Gastrocnemius medialis (tissue), 4 donors: Measurements from ENCODE around the gene DAPP1. TPM values are rescaled to one million over a fixed set of nuclear protein-coding genes. Genes with fewer than 3 reads are reported as not detected.

Source experiments
- ATAC-seq, 2 donors: fragments of 150-250 bp; one replicate each; pipeline ENCODE4 v1.9.1; 2016
- DNase-seq, 2 donors: peaks; one replicate each; pipeline ENCODE4 v3.0.0-alpha.2; 2019
- H3K27ac ChIP-seq, 4 donors: fragments of 200-600 bp; sonication (generic); 1 replicate in 1 of 4; 2 replicates in 3 of 4; pipeline ENCODE4 v1.5.1; 2016 to 2018; ENCODE audit warnings: mild to moderate bottlenecking in 2 of 4, moderate library complexity in 1 of 4
- H3K27me3 ChIP-seq, 3 donors: fragments of 200-600 bp; sonication (generic) in 2 of 3; 1 replicate in 1 of 3; 2 replicates in 2 of 3; pipeline versions ENCODE4 v1.5.1 to v1.6.0; 2016 to 2019; ENCODE audit warnings: mild to moderate bottlenecking in 1 of 3, moderate library complexity in 1 of 3
- H3K36me3 ChIP-seq, 2 donors: fragments of 200-600 bp; sonication (generic) in 1 of 2; one replicate each; pipeline ENCODE4 v1.5.1; 2017 to 2018
- H3K4me1 ChIP-seq, 2 donors: fragments of 200-600 bp; sonication (generic) in 1 of 2; one replicate each; pipeline ENCODE4 v1.5.1; 2016 to 2017; ENCODE audit warnings: mild to moderate bottlenecking in 2 of 2
- H3K4me3 ChIP-seq, 4 donors: fragments of 200-600 bp; sonication (generic) in 3 of 4; 1 replicate in 1 of 4; 2 replicates in 3 of 4; pipeline ENCODE4 v1.5.1; 2016 to 2019; ENCODE audit warnings: mild to moderate bottlenecking in 2 of 4
- H3K9me3 ChIP-seq, 3 donors: fragments of 200-600 bp; sonication (generic) in 2 of 3; 1 replicate in 1 of 3; 2 replicates in 2 of 3; pipeline ENCODE4 v1.5.1; 2016 to 2019
- POLR2A ChIP-seq, 2 donors: fragments of 450-650 bp; IDR thresholded peaks; one replicate each; pipeline ENCODE4 v1.6.1; 2017; ENCODE audit warnings: antibody characterized with exemption in 2 of 2, mild to moderate bottlenecking in 2 of 2, moderate library complexity in 2 of 2
- in situ Hi-C, 4 donors: fragments of 200-750 bp; cut with MboI; loops; one replicate each; pipeline versions ENCODE4 v1.15.0 to v1.8.0; 2017; ENCODE audit warnings: low sequenced_read_pairs in 4 of 4
- intact Hi-C: fragments of 100-400 bp; cut with DNase I; formaldehyde crosslinking; loops from one replicate; pipeline ENCODE4 v1.15.1; 2023; ENCODE audit warnings: low total_unique reads
- total RNA-seq, 4 donors: library from RNA; depleted of rRNA; stranded (reverse); fragments of >200 nt; gene quantifications; one replicate each; pipeline versions ENCODE4 v1.1.0 to v1.2.3, GENCODE V29; 2016
- TF ChIP-seq, protein P1 (sequence below), 5 experiments: fragments of 450-650 bp in 3 of 5; fragments of 200-600 bp in 2 of 5; sonication (generic) in 2 of 5; IDR thresholded peaks in 4 of 5; conservative IDR thresholded peaks in 1 of 5; 1 replicate in 4 of 5; 2 replicates in 1 of 5; pipeline ENCODE4 v1.5.1; 2016 to 2019; ENCODE audit warnings: antibody characterized with exemption in 5 of 5, mild to moderate bottlenecking in 3 of 5, moderate library complexity in 3 of 5

The DAPP1 gene
- total RNA-seq, 4 donors from 2014 or later: 0.15 to 1.3 (median 0.72) TPM

DNA sequence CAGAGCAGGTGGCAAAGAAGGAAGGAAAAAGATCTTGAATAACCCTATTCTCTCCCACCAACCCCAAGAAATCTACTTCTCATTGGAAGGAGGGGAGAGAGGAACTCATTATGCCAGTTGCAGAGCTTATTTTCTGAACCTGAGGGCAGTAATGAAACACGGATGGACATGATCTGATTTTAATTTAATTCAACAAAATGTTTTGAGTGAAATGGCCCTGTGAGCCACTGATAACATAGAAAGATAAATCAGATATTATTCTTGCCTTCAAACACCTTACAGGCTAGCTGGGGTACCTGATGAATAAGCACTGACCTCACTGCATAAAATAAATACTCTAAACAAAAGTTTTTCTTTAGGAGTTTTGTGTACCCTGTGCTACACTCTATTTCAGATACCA lies 30.3 kb downstream of the DAPP1 start:
- intact Hi-C loops: no loop called here
- Histone ChIP-seq H3K27ac (no peak overlapping the region), H3K9me3 (no peaks in the 10 kb centered on the region), H3K27me3 (no peaks in the 10 kb centered on the region), H3K4me3 (no peak overlapping the region), H3K4me1 (no peaks in the 10 kb centered on the region), H3K36me3 (no peaks in the 10 kb centered on the region)
- in situ Hi-C loops: no loop called here
- ATAC-seq (no peak), DNase-seq (no peak)
- TF ChIP-seq, protein P1, sequence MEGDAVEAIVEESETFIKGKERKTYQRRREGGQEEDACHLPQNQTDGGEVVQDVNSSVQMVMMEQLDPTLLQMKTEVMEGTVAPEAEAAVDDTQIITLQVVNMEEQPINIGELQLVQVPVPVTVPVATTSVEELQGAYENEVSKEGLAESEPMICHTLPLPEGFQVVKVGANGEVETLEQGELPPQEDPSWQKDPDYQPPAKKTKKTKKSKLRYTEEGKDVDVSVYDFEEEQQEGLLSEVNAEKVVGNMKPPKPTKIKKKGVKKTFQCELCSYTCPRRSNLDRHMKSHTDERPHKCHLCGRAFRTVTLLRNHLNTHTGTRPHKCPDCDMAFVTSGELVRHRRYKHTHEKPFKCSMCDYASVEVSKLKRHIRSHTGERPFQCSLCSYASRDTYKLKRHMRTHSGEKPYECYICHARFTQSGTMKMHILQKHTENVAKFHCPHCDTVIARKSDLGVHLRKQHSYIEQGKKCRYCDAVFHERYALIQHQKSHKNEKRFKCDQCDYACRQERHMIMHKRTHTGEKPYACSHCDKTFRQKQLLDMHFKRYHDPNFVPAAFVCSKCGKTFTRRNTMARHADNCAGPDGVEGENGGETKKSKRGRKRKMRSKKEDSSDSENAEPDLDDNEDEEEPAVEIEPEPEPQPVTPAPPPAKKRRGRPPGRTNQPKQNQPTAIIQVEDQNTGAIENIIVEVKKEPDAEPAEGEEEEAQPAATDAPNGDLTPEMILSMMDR (IDR thresholded peaks at IDR 0.05 in 4 of 5, conservative IDR thresholded peaks at IDR 0.05 in 1 of 5): no peak
- no peak for TF ChIP-seq POLR2A (IDR thresholded peaks at IDR 0.05)

GRCh38 chr4:99847362-99847976 lies 30.8 kb downstream of the DAPP1 start:
- Histone ChIP-seq H3K4me3 (no peak overlapping the region), H3K27me3 (no peaks in the 10 kb centered on the region), H3K4me1 (no peaks in the 10 kb centered on the region), H3K36me3 (no peaks in the 10 kb centered on the region), H3K9me3 (no peaks in the 10 kb centered on the region), H3K27ac (no peak overlapping the region)
- DNase-seq (no peak), ATAC-seq (no peak)
- intact Hi-C loops (no loop called here), in situ Hi-C loops (no loop called here)
- TF ChIP-seq, protein P1 (IDR thresholded peaks at IDR 0.05 in 4 of 5, conservative IDR thresholded peaks at IDR 0.05 in 1 of 5): no peak
- no peak for TF ChIP-seq POLR2A (IDR thresholded peaks at IDR 0.05)

GRCh38 chr4:99848591-99849001 lies 32.0 kb downstream of the DAPP1 start:
- H3K27me3 ChIP-seq: no peaks in the 10 kb centered on the region
- H3K9me3 ChIP-seq: no peaks in the 10 kb centered on the region
- in situ Hi-C loops: no loop called here
- H3K27ac ChIP-seq: no peak overlapping the region
- intact Hi-C loops: no loop called here
- ATAC-seq (no peak), DNase-seq (no peak)
- no peaks in the 10 kb centered on the region for H3K4me1 ChIP-seq
- H3K4me3 ChIP-seq: no peak overlapping the region
- TF ChIP-seq, protein P1 (IDR thresholded peaks at IDR 0.05 in 4 of 5, conservative IDR thresholded peaks at IDR 0.05 in 1 of 5): no peak
- TF ChIP-seq POLR2A (IDR thresholded peaks at IDR 0.05): no peak
- no peaks in the 10 kb centered on the region for H3K36me3 ChIP-seq

DNA sequence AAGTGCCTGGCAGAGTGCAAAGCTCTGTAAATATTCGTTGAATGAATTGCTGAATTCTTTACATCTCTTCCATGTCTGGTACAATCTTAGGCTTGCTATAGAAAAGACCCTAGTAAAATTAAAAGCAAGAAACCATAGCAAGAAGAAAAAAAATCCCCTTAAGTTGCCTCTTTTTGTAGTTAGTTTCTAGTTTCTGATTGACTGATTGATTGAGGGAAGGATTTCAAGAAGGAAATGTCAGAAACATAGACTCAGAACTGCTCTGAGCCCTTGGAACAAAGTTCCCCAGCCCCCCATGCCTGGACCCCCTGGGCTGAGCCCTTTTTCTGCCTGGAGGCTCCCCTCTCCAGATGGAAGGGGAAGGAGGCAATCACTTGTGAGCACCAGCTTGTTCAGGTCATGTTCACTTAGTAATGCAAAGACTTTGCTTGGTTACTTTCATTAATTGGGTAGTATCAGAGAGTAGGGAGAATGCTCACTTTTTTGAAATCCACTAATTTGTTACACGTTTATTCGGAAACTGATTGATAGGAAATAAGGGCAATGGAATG lies 35.6 kb downstream of the DAPP1 start:
- H3K9me3 ChIP-seq: no peaks in the 10 kb centered on the region
- no peaks in the 10 kb centered on the region for H3K36me3 ChIP-seq
- no peak overlapping the region for H3K4me3 ChIP-seq
- no peaks in the 10 kb centered on the region for H3K27me3 ChIP-seq
- DNase-seq: no peak
- no peaks in the 10 kb centered on the region for H3K4me1 ChIP-seq
- no peak for TF ChIP-seq POLR2A (IDR thresholded peaks at IDR 0.05)
- TF ChIP-seq, protein P1 (IDR thresholded peaks at IDR 0.05 in 4 of 5, conservative IDR thresholded peaks at IDR 0.05 in 1 of 5): no peak
- intact Hi-C loops (no loop called here), in situ Hi-C loops (no loop called here)
- ATAC-seq: no peak
- no peak overlapping the region for H3K27ac ChIP-seq

DNA sequence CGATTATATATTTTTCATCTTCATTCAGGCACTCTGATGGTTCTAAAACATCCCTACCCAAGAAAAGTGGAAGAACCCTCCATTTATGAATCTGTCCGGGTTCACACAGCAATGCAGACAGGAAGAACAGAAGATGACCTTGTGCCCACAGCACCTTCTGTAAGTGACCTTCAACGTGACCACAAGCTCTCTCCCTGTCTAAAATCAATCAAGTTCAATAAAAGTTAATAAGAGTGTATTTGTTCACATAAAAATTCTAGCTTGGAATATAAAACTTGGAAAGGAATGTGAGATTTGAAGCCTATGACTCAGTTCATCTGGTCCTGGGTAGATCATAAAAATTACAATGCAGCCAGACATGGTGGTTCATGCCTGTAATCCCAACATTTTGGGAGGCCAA lies 36.6 kb downstream of the DAPP1 start:
- ATAC-seq (no peak), DNase-seq (no peak)
- Histone ChIP-seq H3K27ac (no peak overlapping the region), H3K27me3 (no peaks in the 10 kb centered on the region), H3K4me3 (no peak overlapping the region), H3K9me3 (no peaks in the 10 kb centered on the region), H3K4me1 (no peaks in the 10 kb centered on the region), H3K36me3 (no peaks in the 10 kb centered on the region)
- TF ChIP-seq, protein P1 (IDR thresholded peaks at IDR 0.05 in 4 of 5, conservative IDR thresholded peaks at IDR 0.05 in 1 of 5): no peak
- TF ChIP-seq POLR2A (IDR thresholded peaks at IDR 0.05): no peak
- intact Hi-C loops (no loop called here), in situ Hi-C loops (no loop called here)
